C4-2B (cell line): ENCODE measurements around the gene KRTAP7-1.

Experiments
- H3K27ac ChIP-seq: fragments of 450-650 bp; 2 replicates; pipeline ENCODE4 v1.5.1; 2017
- ZFX ChIP-seq: fragments of 450-650 bp; IDR thresholded peaks from 2 replicates; pipeline ENCODE4 v1.6.1; 2017
- TF ChIP-seq, protein P1 (sequence below): fragments of 450-650 bp; conservative IDR thresholded peaks from 2 replicates; pipeline ENCODE4 v1.5.1; 2017; ENCODE audit warnings: mild to moderate bottlenecking

The KRTAP7-1 gene

DNA sequence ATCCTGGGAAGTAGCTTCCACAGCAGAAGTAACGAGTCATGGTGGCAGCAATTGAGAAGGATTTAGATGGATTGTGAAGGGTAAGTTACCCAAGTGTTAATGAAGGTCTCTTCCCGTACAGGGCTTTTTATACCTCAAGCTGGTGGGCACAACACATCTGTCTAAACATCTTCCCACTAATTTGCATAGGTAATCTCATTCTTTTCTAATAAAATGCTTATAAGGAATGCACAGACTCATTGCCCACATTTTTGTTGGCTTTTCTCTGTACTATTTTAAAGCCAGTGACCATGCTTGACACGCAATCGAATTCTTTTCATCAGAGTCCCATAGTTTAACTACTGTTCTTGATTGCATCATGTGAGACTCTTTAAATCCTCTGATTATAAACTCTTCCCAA is at the start of gene KRTAP7-1:
Gene KRTAP7-1 (minus strand): TSS at position 101 of the 400 bp plus-strand sequence. CDS start 61 bp downstream, at position 40.
- no peak within 1 kb of the TSS for H3K27ac ChIP-seq
- TF ChIP-seq ZFX: no peak
- TF ChIP-seq, protein P1, sequence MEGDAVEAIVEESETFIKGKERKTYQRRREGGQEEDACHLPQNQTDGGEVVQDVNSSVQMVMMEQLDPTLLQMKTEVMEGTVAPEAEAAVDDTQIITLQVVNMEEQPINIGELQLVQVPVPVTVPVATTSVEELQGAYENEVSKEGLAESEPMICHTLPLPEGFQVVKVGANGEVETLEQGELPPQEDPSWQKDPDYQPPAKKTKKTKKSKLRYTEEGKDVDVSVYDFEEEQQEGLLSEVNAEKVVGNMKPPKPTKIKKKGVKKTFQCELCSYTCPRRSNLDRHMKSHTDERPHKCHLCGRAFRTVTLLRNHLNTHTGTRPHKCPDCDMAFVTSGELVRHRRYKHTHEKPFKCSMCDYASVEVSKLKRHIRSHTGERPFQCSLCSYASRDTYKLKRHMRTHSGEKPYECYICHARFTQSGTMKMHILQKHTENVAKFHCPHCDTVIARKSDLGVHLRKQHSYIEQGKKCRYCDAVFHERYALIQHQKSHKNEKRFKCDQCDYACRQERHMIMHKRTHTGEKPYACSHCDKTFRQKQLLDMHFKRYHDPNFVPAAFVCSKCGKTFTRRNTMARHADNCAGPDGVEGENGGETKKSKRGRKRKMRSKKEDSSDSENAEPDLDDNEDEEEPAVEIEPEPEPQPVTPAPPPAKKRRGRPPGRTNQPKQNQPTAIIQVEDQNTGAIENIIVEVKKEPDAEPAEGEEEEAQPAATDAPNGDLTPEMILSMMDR: no peak

GRCh38 chr21:30874526-30874925 is 45.0 kb upstream of the KRTAP7-1 start:
- no peak overlapping the region for H3K27ac ChIP-seq
- TF ChIP-seq, protein P1: no peak
- no peak for TF ChIP-seq ZFX

DNA sequence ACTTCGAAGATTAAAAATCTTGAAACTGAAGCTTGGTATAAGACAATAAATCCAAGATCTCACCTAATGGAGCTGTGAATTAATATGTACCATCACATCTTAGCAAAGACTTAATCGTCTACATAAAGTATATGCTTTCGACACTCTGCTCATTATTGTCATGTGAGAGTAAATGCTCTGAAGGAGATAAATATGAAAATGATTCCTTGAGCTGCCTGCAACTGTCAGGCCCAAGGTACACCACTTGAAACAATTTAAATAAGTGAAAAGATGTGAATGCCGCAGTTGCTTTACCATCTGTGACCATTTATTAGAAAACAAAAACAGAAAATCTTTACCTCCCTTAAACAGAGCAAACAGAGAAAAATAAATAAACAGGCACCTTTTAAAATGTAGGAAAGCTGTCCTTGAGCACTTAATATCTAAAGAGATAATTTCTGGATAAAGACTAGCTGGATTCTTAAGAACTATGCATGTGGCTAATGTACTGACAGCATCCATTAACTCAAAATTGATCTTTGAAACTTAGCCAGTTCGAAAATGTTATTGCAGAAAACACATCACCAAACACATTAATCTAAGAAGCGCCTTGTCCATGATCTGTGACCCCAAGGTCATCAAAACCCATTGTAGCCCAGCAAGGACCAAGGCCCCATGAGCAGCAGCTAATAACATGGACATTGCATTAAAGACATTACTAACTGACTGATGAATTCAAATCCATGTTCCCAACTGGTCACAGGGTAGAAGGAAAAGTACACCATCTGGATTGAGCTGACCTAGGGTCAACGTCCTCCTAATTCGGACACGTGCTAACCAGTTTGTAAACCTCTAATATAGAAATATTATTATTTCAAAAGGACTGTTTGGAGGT is 18.3 kb upstream of the KRTAP7-1 start:
- H3K27ac ChIP-seq: no peak overlapping the region

GRCh38 chr21:30842990-30843389 is 13.4 kb upstream of the KRTAP7-1 start:
- TF ChIP-seq, protein P1: no peak; the same call in 1 of the 2 replicates
- TF ChIP-seq ZFX: no peak

More for the DNA sequence above, 18.3 kb upstream of the KRTAP7-1 start:
- no peak for TF ChIP-seq ZFX
- TF ChIP-seq, protein P1: no peak; the same call in 1 of the 2 replicates

DNA sequence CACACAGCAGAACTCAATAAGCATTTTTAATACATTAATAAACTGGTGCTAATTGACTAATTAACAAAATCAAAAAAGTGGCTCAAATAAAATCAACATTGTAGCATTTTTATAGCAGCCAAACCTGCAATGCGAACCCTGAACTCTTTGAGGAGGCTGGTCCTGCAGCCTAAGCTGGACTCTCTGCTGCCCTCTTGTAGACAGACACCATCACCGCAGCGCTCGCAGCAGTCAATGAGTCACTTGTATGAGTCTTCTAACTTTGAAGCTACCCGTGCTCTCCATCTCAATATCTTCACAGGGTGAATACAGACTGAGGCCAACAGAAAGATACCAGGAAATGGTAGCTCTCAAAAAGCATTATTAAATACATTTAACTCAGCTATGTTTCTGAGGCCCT is 9.7 kb upstream of the KRTAP7-1 start:
- no peak overlapping the region for H3K27ac ChIP-seq
- TF ChIP-seq, protein P1: peak; percentile 67
- no peak for TF ChIP-seq ZFX

More at GRCh38 chr21:30842990-30843389, 13.4 kb upstream of the KRTAP7-1 start:
- no peak overlapping the region for H3K27ac ChIP-seq

- TF ChIP-seq, protein P1: no peak
- TF ChIP-seq ZFX: no peak
- no peak overlapping the region for H3K27ac ChIP-seq
Observed at GRCh38 chr21:30838536-30838935, 9.0 kb upstream of the KRTAP7-1 start.

GRCh38 chr21:30831194-30831765 is 1.7 kb upstream of the KRTAP7-1 start:
- TF ChIP-seq, protein P1: peak; percentile 76
- TF ChIP-seq ZFX: no peak
- H3K27ac ChIP-seq: no peak overlapping the region
